Measurements from ENCODE around the gene BCDIN3D.

The BCDIN3D gene

GRCh38 chr12:49794021-49794420, 48.9 kb downstream of the BCDIN3D start:
- WGBS (ENCODE audit: insufficient coverage), result 88% methylated on average over 4 of the region's 5 CpGs
- H3K27me3 ChIP-seq (replicated peaks in 2 of 5; ENCODE audit: control insufficient read depth in 4 of 5, insufficient read depth in 5 of 5, low read length in 4 of 5), result no peaks in the 10 kb centered on the region
- ChIA-PET POLR2A (no interaction called here), CTCF (interaction anchor here (1.1 to 1.4 kb wide), 2 partner anchors 15 to 17 kb away, joined by 3 read pairs; no protein-coding TSS in a partner anchor)
- no peak overlapping the region for H3K27ac ChIP-seq (ENCODE audit: insufficient read depth in 1 of 2, low read depth in 1 of 2, low read length in 2 of 2, poor library complexity in 1 of 2, severe bottlenecking in 2 of 2)
- peaks cover 0 to 43% (median 29%) of the 10 kb centered on the region in 4 experiments for H3K36me3 ChIP-seq (ENCODE audit: control insufficient read depth in 4 of 4, insufficient read depth in 4 of 4, low read length in 3 of 4)
- H3K4me1 ChIP-seq (ENCODE audit: control extremely low read depth in 1 of 4, control insufficient read depth in 4 of 4, insufficient read depth in 4 of 4, low read length in 3 of 4), result peaks cover 0 to 12% (median 6%) of the 10 kb centered on the region in 4 experiments
- DNase-seq, result no peak
- no peaks in the 10 kb centered on the region for H3K9me3 ChIP-seq (ENCODE audit: control extremely low read depth in 1 of 5, control insufficient read depth in 4 of 5, insufficient read depth in 2 of 5, low read depth in 1 of 5, low read length in 4 of 5)
- no peak overlapping the region for H3K4me3 ChIP-seq (ENCODE audit: control insufficient read depth in 1 of 7, extremely low read depth in 1 of 7, insufficient read depth in 4 of 7, low read depth in 2 of 7, low read length in 6 of 7)

- Histone ChIP-seq H3K27me3 (replicated peaks in 2 of 5; ENCODE audit: control insufficient read depth in 4 of 5, insufficient read depth in 5 of 5, low read length in 4 of 5) (no peaks in the 10 kb centered on the region), H3K4me3 (ENCODE audit: control insufficient read depth in 1 of 7, extremely low read depth in 1 of 7, insufficient read depth in 4 of 7, low read depth in 2 of 7, low read length in 6 of 7) (no peak overlapping the region), H3K27ac (ENCODE audit: insufficient read depth in 1 of 2, low read depth in 1 of 2, low read length in 2 of 2, poor library complexity in 1 of 2, severe bottlenecking in 2 of 2) (no peak overlapping the region), H3K36me3 (ENCODE audit: control insufficient read depth in 4 of 4, insufficient read depth in 4 of 4, low read length in 3 of 4) (peaks cover 0 to 39% (median 27%) of the 10 kb centered on the region in 4 experiments), H3K9me3 (ENCODE audit: control extremely low read depth in 1 of 5, control insufficient read depth in 4 of 5, insufficient read depth in 2 of 5, low read depth in 1 of 5, low read length in 4 of 5) (no peaks in the 10 kb centered on the region), H3K4me1 (ENCODE audit: control extremely low read depth in 1 of 4, control insufficient read depth in 4 of 4, insufficient read depth in 4 of 4, low read length in 3 of 4) (peaks cover 0 to 12% (median 6%) of the 10 kb centered on the region in 4 experiments)
- no peak for DNase-seq
- ChIA-PET CTCF (interaction anchor here (1.4 kb wide), 1 partner anchor 15 kb away, joined by 3 read pairs; no protein-coding TSS in a partner anchor), POLR2A (no interaction called here)
- 96% methylated on average over 5 of the region's 9 CpGs for WGBS (ENCODE audit: insufficient coverage)
These were observed 49.3 kb downstream of the BCDIN3D start for GRCh38 chr12:49793620-49794019.

- H3K4me1 ChIP-seq (ENCODE audit: control extremely low read depth in 1 of 4, control insufficient read depth in 4 of 4, insufficient read depth in 4 of 4, low read length in 3 of 4), result peaks cover 0 to 12% (median 6%) of the 10 kb centered on the region in 4 experiments
- peaks cover 0 to 34% (median 24%) of the 10 kb centered on the region in 4 experiments for H3K36me3 ChIP-seq (ENCODE audit: control insufficient read depth in 4 of 4, insufficient read depth in 4 of 4, low read length in 3 of 4)
- CTCF ChIA-PET, result interaction anchor here (1.4 kb wide), 1 partner anchor 16 kb away, joined by 3 read pairs; no protein-coding TSS in a partner anchor
These were observed 49.8 kb downstream of the BCDIN3D start for GRCh38 chr12:49792976-49793580.

GRCh38 chr12:49792181-49792970, 50.5 kb downstream of the BCDIN3D start:
- Histone ChIP-seq H3K27me3 (replicated peaks in 2 of 5; ENCODE audit: control insufficient read depth in 4 of 5, insufficient read depth in 5 of 5, low read length in 4 of 5) (no peaks in the 10 kb centered on the region), H3K9me3 (ENCODE audit: control extremely low read depth in 1 of 5, control insufficient read depth in 4 of 5, insufficient read depth in 2 of 5, low read depth in 1 of 5, low read length in 4 of 5) (peaks cover 0 to 4% (median 0%) of the 10 kb centered on the region in 5 experiments), H3K36me3 (ENCODE audit: control insufficient read depth in 4 of 4, insufficient read depth in 4 of 4, low read length in 3 of 4) (peaks cover 2 to 27% (median 17%) of the 10 kb centered on the region in 4 experiments), H3K27ac (ENCODE audit: insufficient read depth in 1 of 2, low read depth in 1 of 2, low read length in 2 of 2, poor library complexity in 1 of 2, severe bottlenecking in 2 of 2) (no peak overlapping the region), H3K4me1 (ENCODE audit: control extremely low read depth in 1 of 4, control insufficient read depth in 4 of 4, insufficient read depth in 4 of 4, low read length in 3 of 4) (peaks cover 0 to 12% (median 6%) of the 10 kb centered on the region in 4 experiments), H3K4me3 (ENCODE audit: control insufficient read depth in 1 of 7, extremely low read depth in 1 of 7, insufficient read depth in 4 of 7, low read depth in 2 of 7, low read length in 6 of 7) (no peak overlapping the region)
- CTCF ChIA-PET, result interaction anchor here (1.0 kb wide), 1 partner anchor 46 kb away, joined by 5 read pairs; no protein-coding TSS in a partner anchor
- POLR2A ChIA-PET, result no interaction called here
- 93% methylated on average over 9 of the region's 20 CpGs for WGBS (ENCODE audit: insufficient coverage)
- no peak for DNase-seq

More at GRCh38 chr12:49792976-49793580, 49.8 kb downstream of the BCDIN3D start:
- Histone ChIP-seq H3K9me3 (ENCODE audit: control extremely low read depth in 1 of 5, control insufficient read depth in 4 of 5, insufficient read depth in 2 of 5, low read depth in 1 of 5, low read length in 4 of 5) (no peaks in the 10 kb centered on the region), H3K4me3 (ENCODE audit: control insufficient read depth in 1 of 7, extremely low read depth in 1 of 7, insufficient read depth in 4 of 7, low read depth in 2 of 7, low read length in 6 of 7) (no peak overlapping the region), H3K27ac (ENCODE audit: insufficient read depth in 1 of 2, low read depth in 1 of 2, low read length in 2 of 2, poor library complexity in 1 of 2, severe bottlenecking in 2 of 2) (no peak overlapping the region), H3K27me3 (replicated peaks in 2 of 5; ENCODE audit: control insufficient read depth in 4 of 5, insufficient read depth in 5 of 5, low read length in 4 of 5) (no peaks in the 10 kb centered on the region)
- WGBS (ENCODE audit: insufficient coverage), result 100% methylated on average over 1 of the region's 11 CpGs
- POLR2A ChIA-PET, result no interaction called here
- DNase-seq, result no peak

GRCh38 chr12:49791700-49792099, 51.2 kb downstream of the BCDIN3D start:
- Histone ChIP-seq H3K9me3 (ENCODE audit: control extremely low read depth in 1 of 5, control insufficient read depth in 4 of 5, insufficient read depth in 2 of 5, low read depth in 1 of 5, low read length in 4 of 5) (peaks cover 0 to 4% (median 0%) of the 10 kb centered on the region in 5 experiments), H3K27me3 (replicated peaks in 2 of 5; ENCODE audit: control insufficient read depth in 4 of 5, insufficient read depth in 5 of 5, low read length in 4 of 5) (no peaks in the 10 kb centered on the region), H3K27ac (ENCODE audit: insufficient read depth in 1 of 2, low read depth in 1 of 2, low read length in 2 of 2, poor library complexity in 1 of 2, severe bottlenecking in 2 of 2) (no peak overlapping the region), H3K4me1 (ENCODE audit: control extremely low read depth in 1 of 4, control insufficient read depth in 4 of 4, insufficient read depth in 4 of 4, low read length in 3 of 4) (peaks cover 0 to 12% (median 6%) of the 10 kb centered on the region in 4 experiments), H3K4me3 (ENCODE audit: control insufficient read depth in 1 of 7, extremely low read depth in 1 of 7, insufficient read depth in 4 of 7, low read depth in 2 of 7, low read length in 6 of 7) (no peak overlapping the region), H3K36me3 (ENCODE audit: control insufficient read depth in 4 of 4, insufficient read depth in 4 of 4, low read length in 3 of 4) (peaks cover 2 to 20% (median 13%) of the 10 kb centered on the region in 4 experiments)
- CTCF ChIA-PET, result interaction anchor here (0.9 to 1.0 kb wide), 2 partner anchors 10 to 47 kb away, joined by 3 to 5 read pairs; no protein-coding TSS in a partner anchor
- POLR2A ChIA-PET, result no interaction called here
- WGBS (ENCODE audit: insufficient coverage), result 97% methylated on average over 23 of the region's 23 CpGs
- DNase-seq, result no peak

- peaks cover 0 to 12% (median 6%) of the 10 kb centered on the region in 4 experiments for H3K4me1 ChIP-seq (ENCODE audit: control extremely low read depth in 1 of 4, control insufficient read depth in 4 of 4, insufficient read depth in 4 of 4, low read length in 3 of 4)
- no peak overlapping the region for H3K4me3 ChIP-seq (ENCODE audit: control insufficient read depth in 1 of 7, extremely low read depth in 1 of 7, insufficient read depth in 4 of 7, low read depth in 2 of 7, low read length in 6 of 7)
- peaks cover 2 to 17% (median 12%) of the 10 kb centered on the region in 4 experiments for H3K36me3 ChIP-seq (ENCODE audit: control insufficient read depth in 4 of 4, insufficient read depth in 4 of 4, low read length in 3 of 4)
- CTCF ChIA-PET, result interaction anchor here (0.5 to 1.5 kb wide), 6 partner anchors 11 to 214 kb away, joined by 3 to 5 read pairs (median 4); no protein-coding TSS in a partner anchor
- no peaks in the 10 kb centered on the region for H3K27me3 ChIP-seq (replicated peaks in 2 of 5; ENCODE audit: control insufficient read depth in 4 of 5, insufficient read depth in 5 of 5, low read length in 4 of 5)
- POLR2A ChIA-PET, result no interaction called here
- no peak overlapping the region for H3K27ac ChIP-seq (ENCODE audit: insufficient read depth in 1 of 2, low read depth in 1 of 2, low read length in 2 of 2, poor library complexity in 1 of 2, severe bottlenecking in 2 of 2)
- DNase-seq, result no peak
- H3K9me3 ChIP-seq (ENCODE audit: control extremely low read depth in 1 of 5, control insufficient read depth in 4 of 5, insufficient read depth in 2 of 5, low read depth in 1 of 5, low read length in 4 of 5), result peaks cover 0 to 4% (median 0%) of the 10 kb centered on the region in 5 experiments
- WGBS (ENCODE audit: insufficient coverage), result 31% methylated on average over 8 of the region's 22 CpGs
These were observed 52.0 kb downstream of the BCDIN3D start for GRCh38 chr12:49790741-49791555.

All from common myeloid progenitor, CD34-positive (primary cell).